Activated naive CD4-positive, alpha-beta T cell treated with anti-CD3 and anti-CD28 coated beads for 36 hours (primary cell): ENCODE measurements around the gene PPIL1. TPM values are rescaled to one million over a fixed set of nuclear protein-coding genes. Genes with fewer than 3 reads are reported as not detected.
"Not testable (repeated sequence)": the region's sequence is repeated elsewhere in the genome, so short reads cannot be mapped to it uniquely, and the experiment has no call there.

Experiments used
- CTCF ChIA-PET: fragments of 350-600 bp; sonication (Branson Sonifier 250); formaldehyde crosslinking; loops from one replicate; lab custom pipeline; 2021; ENCODE audit warnings: antibody characterized with exemption; lab: Charles Lee
- DNase-seq: peaks from one replicate; pipeline ENCODE4 v3.0.0-alpha.2; 2020
- H3K27ac Mint-ChIP-seq: one replicate; pipeline ENCODE4 v1.8.0; 2021; ENCODE audit warnings: mild to moderate bottlenecking, mixed read lengths
- H3K27me3 Mint-ChIP-seq: one replicate; pipeline ENCODE4 v1.8.0; 2021; ENCODE audit warnings: low read depth, mixed read lengths
- H3K36me3 Mint-ChIP-seq: one replicate; pipeline ENCODE4 v1.8.0; 2021; ENCODE audit warnings: low read depth, mixed read lengths
- H3K4me1 Mint-ChIP-seq: one replicate; pipeline ENCODE4 v1.8.0; 2021; ENCODE audit warnings: low read depth, mixed read lengths
- H3K4me3 Mint-ChIP-seq: one replicate; pipeline ENCODE4 v1.8.0; 2021; ENCODE audit warnings: mild to moderate bottlenecking, moderate library complexity, mixed read lengths
- H3K9me3 Mint-ChIP-seq: one replicate; pipeline ENCODE4 v1.8.0; 2021; ENCODE audit warnings: mixed read lengths
- intact Hi-C: fragments of 100-400 bp; cut with micrococcal nuclease; formaldehyde crosslinking; loops from one replicate; pipeline ENCODE4 v1.15.1; 2023
- total RNA-seq, 2 experiments: library from RNA; stranded (reverse); gene quantifications; one replicate each; pipeline ENCODE4 v1.2.3, GENCODE V29; 2021

Gene PPIL1
- total RNA-seq, 2 experiments from 2014 or later = 42.8 to 44.0 TPM

DNA sequence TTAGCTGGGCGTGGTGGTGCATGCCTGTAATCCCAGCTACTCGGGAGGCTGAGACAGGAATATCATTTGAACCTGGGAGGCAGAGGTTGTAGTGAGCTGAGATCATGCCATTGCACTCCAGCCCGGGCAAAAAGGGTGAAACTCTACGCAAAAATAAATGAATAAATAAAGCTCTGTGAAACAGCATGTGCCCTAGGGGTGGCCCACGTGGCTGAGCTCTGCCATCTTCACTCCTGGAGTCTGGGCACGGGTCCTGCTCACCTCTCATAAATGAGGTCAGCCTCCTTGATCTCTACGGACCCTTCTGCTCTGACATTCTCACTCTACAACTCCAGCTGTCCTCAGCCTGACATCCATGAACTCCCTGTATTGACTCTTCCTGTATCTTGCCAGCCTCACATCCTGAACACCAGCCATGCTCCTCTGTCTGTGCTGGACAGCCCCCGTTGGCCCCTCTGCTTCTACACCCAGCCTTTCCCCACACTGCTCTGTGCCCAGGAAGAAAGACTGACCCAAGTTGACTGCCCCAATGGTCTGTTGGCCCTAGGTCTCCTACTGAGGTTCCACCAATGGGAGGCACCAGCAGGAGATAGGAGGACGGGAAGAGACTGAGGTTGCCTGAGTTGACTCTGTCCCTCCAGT is 57.3 kb downstream of the PPIL1 start:
- CTCF ChIA-PET = interaction anchor here (0.6 kb wide), 1 partner anchor 37 kb away, joined by 3 read pairs; no protein-coding TSS in a partner anchor
- no peaks in the 10 kb centered on the region for H3K27me3 Mint-ChIP-seq
- no peaks in the 10 kb centered on the region for H3K36me3 Mint-ChIP-seq
- no peak for DNase-seq
- H3K4me3 Mint-ChIP-seq = no peak overlapping the region
- intact Hi-C loops = no loop called here
- no peaks in the 10 kb centered on the region for H3K4me1 Mint-ChIP-seq
- H3K9me3 Mint-ChIP-seq = no peaks in the 10 kb centered on the region
- H3K27ac Mint-ChIP-seq = no peak overlapping the region

DNA sequence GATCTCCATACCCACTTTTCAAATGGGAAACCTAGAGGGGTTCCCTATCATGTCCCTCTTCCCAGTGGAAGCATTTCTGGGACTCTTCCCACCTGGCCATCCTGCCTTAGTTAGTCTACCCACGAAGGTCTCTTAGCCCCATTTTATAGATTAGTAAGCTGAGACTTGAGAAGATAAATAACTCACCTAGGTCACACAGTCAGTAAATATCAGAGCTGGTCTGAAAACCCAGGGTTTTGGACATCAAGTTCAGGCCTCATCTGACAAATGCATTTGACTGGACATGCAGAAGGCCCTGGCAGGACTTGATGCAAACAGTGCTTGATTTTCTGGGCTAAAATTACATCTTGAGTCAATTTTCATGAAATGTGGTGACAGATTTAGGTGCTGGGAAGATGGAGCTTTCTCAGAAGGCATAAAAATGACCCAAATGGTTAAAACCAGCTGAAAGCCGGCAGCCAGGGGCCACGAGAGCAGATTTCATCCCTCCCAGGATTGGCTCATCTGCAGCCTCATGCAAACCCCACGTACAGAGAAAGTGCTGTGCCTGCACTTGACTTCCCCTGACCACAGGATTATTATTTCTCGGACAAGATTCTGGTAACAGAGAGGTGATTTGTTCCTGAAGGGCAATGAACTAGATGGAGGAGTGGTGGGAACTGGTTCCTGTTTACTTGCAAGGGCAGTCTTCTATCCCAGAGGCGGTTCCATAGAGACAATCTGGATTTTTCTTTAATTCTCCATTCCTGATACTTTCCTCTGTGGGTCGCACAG is 58.5 kb downstream of the PPIL1 start:
- H3K9me3 Mint-ChIP-seq = no peaks in the 10 kb centered on the region
- H3K4me3 Mint-ChIP-seq = no peak overlapping the region
- H3K36me3 Mint-ChIP-seq = no peaks in the 10 kb centered on the region
- intact Hi-C loops = no loop called here
- no peaks in the 10 kb centered on the region for H3K4me1 Mint-ChIP-seq
- no peak for DNase-seq
- H3K27me3 Mint-ChIP-seq = no peaks in the 10 kb centered on the region
- no peak overlapping the region for H3K27ac Mint-ChIP-seq
- CTCF ChIA-PET = interaction anchor here (1.1 kb wide), 1 partner anchor 202 kb away, joined by 4 read pairs; no protein-coding TSS in a partner anchor

DNA sequence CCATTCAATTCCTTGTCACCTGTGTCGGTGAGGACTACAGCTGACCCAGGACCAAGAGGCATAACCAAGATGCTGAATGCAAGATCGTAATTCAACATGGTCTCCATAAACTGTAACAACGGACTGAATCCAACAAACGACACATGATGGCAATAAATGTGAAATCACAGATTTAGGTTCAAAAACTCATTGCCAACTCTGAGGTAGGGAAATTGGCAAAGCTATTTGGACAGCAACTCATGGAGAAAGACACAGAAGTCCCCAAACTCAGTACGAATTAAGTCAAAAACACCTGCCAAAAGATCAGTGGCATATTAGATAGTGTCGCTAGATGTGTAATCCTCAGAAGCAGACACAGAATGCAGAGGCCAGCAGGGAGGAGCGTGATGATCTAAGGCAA is 60.4 kb downstream of the PPIL1 start:
- no peak for DNase-seq
- H3K36me3 Mint-ChIP-seq = no peaks in the 10 kb centered on the region
- H3K4me3 Mint-ChIP-seq = no peak overlapping the region
- intact Hi-C loops = no loop called here
- no peaks in the 10 kb centered on the region for H3K9me3 Mint-ChIP-seq
- H3K27me3 Mint-ChIP-seq = no peaks in the 10 kb centered on the region
- no peak overlapping the region for H3K27ac Mint-ChIP-seq
- CTCF ChIA-PET = no interaction called here
- H3K4me1 Mint-ChIP-seq = no peaks in the 10 kb centered on the region

DNA sequence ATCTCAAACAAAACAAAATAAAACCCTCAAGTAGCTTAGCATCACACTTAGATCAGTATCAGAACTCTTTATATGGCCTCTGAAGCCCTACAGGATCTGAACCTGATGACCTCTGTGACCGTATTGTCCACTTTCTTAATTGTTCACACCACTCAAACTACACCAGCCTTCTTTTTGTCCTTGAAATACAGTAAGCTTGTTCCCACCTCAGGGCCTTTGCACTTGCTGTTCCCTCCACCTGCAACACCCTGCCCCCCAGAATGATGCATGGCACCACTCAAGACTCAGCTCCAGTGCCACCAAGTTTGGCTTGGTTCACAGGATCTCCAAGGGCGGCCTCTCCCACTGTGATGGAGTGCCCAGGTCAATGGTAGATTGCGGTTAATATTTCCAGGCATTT is 61.1 kb downstream of the PPIL1 start:
- Mint-ChIP-seq H3K4me3 (no peak overlapping the region), H3K4me1 (no peaks in the 10 kb centered on the region), H3K27me3 (no peaks in the 10 kb centered on the region), H3K9me3 (no peaks in the 10 kb centered on the region), H3K27ac (no peak overlapping the region), H3K36me3 (no peaks in the 10 kb centered on the region)
- intact Hi-C loops = no loop called here
- DNase-seq = no peak
- CTCF ChIA-PET = no interaction called here

DNA sequence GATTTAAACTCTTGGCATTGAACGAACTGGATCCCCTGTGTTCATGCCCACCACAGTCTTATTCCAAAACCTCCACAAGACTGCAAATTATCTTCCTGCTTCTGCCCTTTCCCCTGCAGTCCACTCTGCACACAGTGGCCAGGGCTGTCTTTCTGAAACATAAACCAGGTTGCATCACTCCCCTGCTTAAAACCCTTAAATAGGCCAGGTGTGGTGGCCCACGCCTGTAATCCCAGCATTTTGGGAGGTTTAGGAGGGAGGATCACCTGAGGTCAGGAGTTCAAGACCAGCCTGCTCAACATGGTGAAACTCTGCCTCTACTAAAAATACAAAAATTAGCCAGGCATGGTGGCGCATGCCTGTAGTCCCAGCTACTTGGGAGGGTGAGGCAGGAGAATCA is 61.6 kb downstream of the PPIL1 start:
- H3K9me3 Mint-ChIP-seq, H3K36me3 Mint-ChIP-seq, DNase-seq, H3K4me1 Mint-ChIP-seq, H3K27ac Mint-ChIP-seq, intact Hi-C loops, H3K27me3 Mint-ChIP-seq, H3K4me3 Mint-ChIP-seq: not testable (repeated sequence)
- CTCF ChIA-PET = interaction anchor here (1.8 kb wide), 1 partner anchor 37 kb away, joined by 5 read pairs; no protein-coding TSS in a partner anchor

DNA sequence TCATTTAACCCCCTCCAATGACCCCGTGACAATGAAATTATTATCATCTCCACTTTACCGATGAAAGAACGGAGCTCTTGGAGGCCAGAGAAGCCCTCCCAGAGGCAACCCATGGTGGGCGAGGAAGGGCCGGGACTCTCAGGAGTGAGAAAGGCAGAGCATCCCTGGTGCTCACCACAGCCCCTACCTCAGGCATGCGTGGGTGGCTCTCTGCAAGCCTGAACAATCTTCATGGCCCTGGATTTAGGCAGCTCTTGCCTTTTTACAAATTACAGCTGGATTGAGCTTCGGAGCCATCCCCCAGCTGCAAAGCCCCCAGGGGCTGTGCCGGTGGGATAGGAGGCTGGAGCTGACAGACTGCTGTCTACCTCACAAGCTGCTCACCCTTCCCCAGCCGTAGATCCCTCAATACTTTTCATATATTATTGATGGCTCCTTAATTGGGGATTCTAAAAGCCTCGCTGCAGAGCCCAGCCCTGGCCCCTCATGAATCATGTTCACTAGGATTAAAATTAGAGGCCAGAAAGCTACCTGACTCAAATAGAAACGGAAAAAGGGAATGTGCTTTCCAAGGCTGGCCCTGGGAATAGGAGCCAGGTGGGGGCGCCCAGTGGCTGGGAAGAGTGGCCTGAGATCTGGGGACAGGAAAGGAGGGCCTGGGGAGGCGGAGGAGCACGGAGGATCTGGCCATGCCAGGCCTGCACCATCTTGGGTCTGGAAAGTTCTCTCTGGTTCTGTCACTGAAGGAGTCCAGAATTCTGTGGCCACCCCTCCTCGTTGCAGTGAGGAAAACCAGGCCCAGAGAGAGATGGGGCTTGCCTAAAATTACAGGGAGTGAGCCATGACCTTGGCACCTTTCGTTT is 64.4 kb downstream of the PPIL1 start:
- Mint-ChIP-seq H3K27ac (no peak overlapping the region), H3K4me3 (no peak overlapping the region), H3K4me1 (no peaks in the 10 kb centered on the region), H3K9me3 (no peaks in the 10 kb centered on the region), H3K36me3 (no peaks in the 10 kb centered on the region), H3K27me3 (no peaks in the 10 kb centered on the region)
- DNase-seq = no peak
- CTCF ChIA-PET = interaction anchor here (0.7 kb wide), 1 partner anchor 14 kb away, joined by 3 read pairs; no protein-coding TSS in a partner anchor
- intact Hi-C loops = no loop called here

DNA sequence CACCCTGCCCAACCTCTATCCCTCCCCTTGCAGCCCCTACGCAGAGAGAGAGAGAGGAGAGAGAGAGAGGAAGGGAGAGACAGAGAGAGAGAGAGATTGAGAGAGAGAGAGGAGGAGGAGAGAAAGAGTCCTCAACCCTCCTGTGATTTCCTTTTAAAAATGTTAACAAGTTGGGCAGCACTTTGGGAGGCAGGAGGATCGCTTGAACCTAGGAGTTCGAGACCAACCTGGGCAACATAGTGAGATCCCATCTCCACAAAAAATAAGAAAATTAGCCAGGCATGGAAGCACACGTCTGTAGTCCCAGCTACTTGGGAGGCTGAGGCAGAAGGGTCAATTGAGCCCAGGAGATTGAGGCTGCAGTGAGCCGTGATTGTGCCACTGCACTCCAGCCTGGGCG is 65.4 kb downstream of the PPIL1 start:
- intact Hi-C loops = no loop called here
- no peaks in the 10 kb centered on the region for H3K27me3 Mint-ChIP-seq
- H3K36me3 Mint-ChIP-seq = no peaks in the 10 kb centered on the region
- no peak overlapping the region for H3K27ac Mint-ChIP-seq
- H3K4me3 Mint-ChIP-seq = no peak overlapping the region
- no peaks in the 10 kb centered on the region for H3K4me1 Mint-ChIP-seq
- no peak for DNase-seq
- CTCF ChIA-PET = no interaction called here
- no peaks in the 10 kb centered on the region for H3K9me3 Mint-ChIP-seq

DNA sequence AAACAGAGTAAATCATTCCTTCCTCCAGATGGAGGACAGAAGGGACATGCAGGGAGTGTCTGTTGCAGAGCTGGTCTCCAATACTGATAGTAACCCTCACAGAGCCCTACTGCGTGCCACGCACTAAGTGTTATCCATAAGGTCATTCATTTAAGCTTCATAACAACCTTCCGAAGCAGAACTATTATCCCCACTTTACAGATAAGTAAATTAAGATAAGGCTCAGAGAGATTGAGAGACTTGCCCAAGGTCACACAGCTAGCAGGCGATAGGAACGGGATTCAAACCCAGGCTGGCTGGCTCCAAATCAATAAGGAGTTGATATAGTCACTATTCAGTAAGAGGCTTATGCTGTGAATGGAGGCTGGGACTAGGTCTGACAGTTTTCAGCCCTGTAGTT is 66.0 kb downstream of the PPIL1 start:
- Mint-ChIP-seq H3K27ac (no peak overlapping the region), H3K27me3 (no peaks in the 10 kb centered on the region), H3K4me1 (no peaks in the 10 kb centered on the region), H3K4me3 (no peak overlapping the region), H3K9me3 (no peaks in the 10 kb centered on the region), H3K36me3 (no peaks in the 10 kb centered on the region)
- intact Hi-C loops = no loop called here
- CTCF ChIA-PET = no interaction called here
- no peak for DNase-seq

DNA sequence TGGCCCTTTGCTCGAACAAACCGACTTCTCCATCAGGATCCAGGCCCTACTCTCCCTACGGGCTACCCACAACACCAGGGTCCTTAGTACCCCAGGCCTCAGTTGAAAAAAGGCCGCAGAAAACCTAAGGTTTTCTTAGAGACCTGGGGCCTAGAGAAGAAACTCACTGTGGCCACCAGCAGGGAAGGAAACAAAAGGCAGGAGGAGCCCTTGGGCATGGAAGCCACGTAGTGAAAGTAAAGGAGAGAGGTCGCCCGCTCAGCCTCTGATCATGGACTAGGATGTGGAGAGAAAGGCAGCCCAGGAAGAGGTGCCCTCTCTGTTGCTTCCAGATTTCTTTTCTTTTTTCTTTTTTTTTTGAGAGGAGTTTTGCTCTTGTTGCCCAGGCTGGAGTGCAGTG is 66.9 kb downstream of the PPIL1 start:
- Mint-ChIP-seq H3K9me3 (no peaks in the 10 kb centered on the region), H3K4me3 (no peak overlapping the region), H3K27ac (no peak overlapping the region), H3K4me1 (no peaks in the 10 kb centered on the region), H3K36me3 (no peaks in the 10 kb centered on the region), H3K27me3 (no peaks in the 10 kb centered on the region)
- intact Hi-C loops = no loop called here
- DNase-seq = no peak
- CTCF ChIA-PET = no interaction called here

DNA sequence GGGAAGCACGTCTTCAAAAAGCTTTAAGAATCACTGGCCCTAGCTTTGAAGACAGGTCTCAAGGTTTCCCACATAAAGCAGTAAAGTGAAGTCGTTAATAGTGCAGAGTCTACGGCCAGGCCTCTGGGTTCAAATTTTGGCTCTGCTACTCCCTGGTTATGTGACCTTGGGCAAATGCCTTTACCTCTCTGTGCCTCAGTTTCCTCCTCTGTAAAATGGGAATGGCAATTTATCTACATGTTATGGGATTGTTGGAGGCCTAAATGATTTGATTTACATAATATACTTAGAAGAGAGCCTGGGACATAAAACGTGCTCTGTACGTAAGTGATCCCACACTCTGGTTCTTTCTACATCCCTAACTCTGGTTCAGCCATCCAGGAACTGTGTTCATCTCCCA is 67.5 kb downstream of the PPIL1 start:
- no peak overlapping the region for H3K27ac Mint-ChIP-seq
- H3K4me1 Mint-ChIP-seq = no peaks in the 10 kb centered on the region
- no peak overlapping the region for H3K4me3 Mint-ChIP-seq
- DNase-seq = no peak
- H3K9me3 Mint-ChIP-seq = no peaks in the 10 kb centered on the region
- H3K27me3 Mint-ChIP-seq = no peaks in the 10 kb centered on the region
- H3K36me3 Mint-ChIP-seq = no peaks in the 10 kb centered on the region
- intact Hi-C loops = no loop called here
- CTCF ChIA-PET = no interaction called here

DNA sequence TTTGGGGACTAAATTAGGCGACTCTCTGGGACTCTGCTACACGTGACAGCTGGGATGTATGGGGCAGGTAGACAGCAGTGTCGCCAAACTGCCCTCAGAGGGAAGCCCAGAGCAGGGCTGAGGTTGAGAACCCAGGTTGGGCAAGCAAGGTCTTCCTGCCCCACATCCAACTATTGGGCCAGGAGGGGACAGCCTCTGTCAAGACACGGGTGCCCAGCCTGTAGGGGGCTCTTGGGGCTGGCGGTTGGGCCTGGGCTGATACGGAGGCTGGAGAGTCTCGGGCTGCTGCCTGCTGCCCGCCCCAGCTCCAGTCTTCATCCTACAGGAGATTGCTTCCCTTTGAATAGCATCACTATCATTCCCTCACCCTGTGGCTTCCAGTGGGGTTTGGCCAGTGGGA is 68.7 kb downstream of the PPIL1 start:
- DNase-seq = no peak
- H3K9me3 Mint-ChIP-seq = no peaks in the 10 kb centered on the region
- no peaks in the 10 kb centered on the region for H3K36me3 Mint-ChIP-seq
- no peaks in the 10 kb centered on the region for H3K27me3 Mint-ChIP-seq
- no peak overlapping the region for H3K4me3 Mint-ChIP-seq
- intact Hi-C loops = no loop called here
- no peak overlapping the region for H3K27ac Mint-ChIP-seq
- CTCF ChIA-PET = interaction anchor here (1.0 kb wide), 2 partner anchors 37 to 45 kb away, joined by 3 to 4 read pairs; no protein-coding TSS in a partner anchor
- no peaks in the 10 kb centered on the region for H3K4me1 Mint-ChIP-seq

DNA sequence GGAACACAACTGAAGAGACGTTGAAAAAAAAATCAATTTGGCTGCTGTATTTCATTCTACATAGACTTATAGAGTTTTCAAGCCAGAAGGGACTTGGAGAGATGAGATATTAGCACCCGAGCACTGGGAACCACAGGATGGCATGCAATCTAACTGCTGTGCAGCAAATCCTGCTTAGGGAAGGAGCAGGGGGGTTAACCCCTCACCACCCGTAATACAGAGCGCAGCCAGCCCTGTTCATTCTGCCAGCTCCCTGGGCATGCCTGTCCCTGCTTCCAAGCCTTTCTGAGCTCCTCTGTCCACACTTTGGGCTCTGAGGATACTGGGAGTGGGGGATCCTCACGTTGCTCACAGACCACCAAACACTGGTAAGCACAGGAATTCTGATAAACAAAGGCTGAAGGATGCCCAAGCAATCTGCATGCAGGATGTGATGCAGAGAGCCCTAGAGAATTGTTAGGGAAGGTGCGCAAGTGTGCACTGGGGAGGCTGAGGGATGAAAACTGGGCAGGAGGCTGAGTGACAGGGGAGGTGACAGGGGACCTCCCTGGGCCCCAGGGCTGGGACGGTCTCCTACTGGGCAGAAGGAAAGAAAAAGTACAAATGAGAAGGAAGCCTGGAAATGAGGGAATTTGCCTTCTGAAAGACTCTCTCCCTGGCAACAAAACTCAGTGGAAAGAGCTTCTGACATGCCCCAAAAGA is 69.4 kb downstream of the PPIL1 start:
- intact Hi-C loops = no loop called here
- no peaks in the 10 kb centered on the region for H3K9me3 Mint-ChIP-seq
- no peaks in the 10 kb centered on the region for H3K4me1 Mint-ChIP-seq
- DNase-seq = no peak
- CTCF ChIA-PET = interaction anchor here (1.0 kb wide), 2 partner anchors 37 to 46 kb away, joined by 3 to 4 read pairs; no protein-coding TSS in a partner anchor
- no peaks in the 10 kb centered on the region for H3K27me3 Mint-ChIP-seq
- H3K27ac Mint-ChIP-seq = no peak overlapping the region
- H3K4me3 Mint-ChIP-seq = no peak overlapping the region
- H3K36me3 Mint-ChIP-seq = no peaks in the 10 kb centered on the region
